ENCODE data around the gene AIFM3.
A peak's percentile ranks its signal among the peaks of the same experiment; 100 is the strongest.

AIFM3 gene

GRCh38 chr22:20977019-20977418 lies 10.0 kb downstream of the AIFM3 start:
- H3K4me3 Mint-ChIP-seq: no peak overlapping the region
- H3K4me1 Mint-ChIP-seq: peaks cover 36% of the 10 kb centered on the region

GRCh38 chr22:20977516-20978170 lies 10.6 kb downstream of the AIFM3 start:
- Mint-ChIP-seq H3K27me3 (ENCODE audit: low read depth, poor library complexity) (peaks cover 41% of the 10 kb centered on the region), H3K9me3 (peaks cover 9% of the 10 kb centered on the region), H3K4me3 (no peak overlapping the region), H3K36me3 (ENCODE audit: low read depth) (no peaks in the 10 kb centered on the region), H3K4me1 (peaks cover 33% of the 10 kb centered on the region), H3K27ac (no peak overlapping the region)
- TF ChIP-seq CTCF (IDR thresholded peaks at IDR 0.05): no peak
- DNase-seq: no peak

More at GRCh38 chr22:20977019-20977418, 10.0 kb downstream of the AIFM3 start:
- no peak for DNase-seq
- Mint-ChIP-seq H3K27ac (no peak overlapping the region), H3K27me3 (ENCODE audit: low read depth, poor library complexity) (peaks cover 41% of the 10 kb centered on the region), H3K36me3 (ENCODE audit: low read depth) (no peaks in the 10 kb centered on the region), H3K9me3 (peaks cover 9% of the 10 kb centered on the region)
- TF ChIP-seq CTCF (IDR thresholded peaks at IDR 0.05): no peak

- peaks cover 9% of the 10 kb centered on the region for H3K9me3 Mint-ChIP-seq
- no peak overlapping the region for H3K4me3 Mint-ChIP-seq
- no peaks in the 10 kb centered on the region for H3K36me3 Mint-ChIP-seq (ENCODE audit: low read depth)
- H3K27me3 Mint-ChIP-seq (ENCODE audit: low read depth, poor library complexity): peaks cover 41% of the 10 kb centered on the region
- no peak overlapping the region for H3K27ac Mint-ChIP-seq
- no peak for DNase-seq
- no peak for TF ChIP-seq CTCF (IDR thresholded peaks at IDR 0.05)
- H3K4me1 Mint-ChIP-seq: peaks cover 39% of the 10 kb centered on the region
These were observed 11.4 kb downstream of the AIFM3 start for GRCh38 chr22:20978419-20978818.

GRCh38 chr22:20979243-20979809 lies 12.3 kb downstream of the AIFM3 start:
- peaks cover 41% of the 10 kb centered on the region for H3K27me3 Mint-ChIP-seq (ENCODE audit: low read depth, poor library complexity)
- peaks cover 9% of the 10 kb centered on the region for H3K9me3 Mint-ChIP-seq
- H3K36me3 Mint-ChIP-seq (ENCODE audit: low read depth): peaks cover 7% of the 10 kb centered on the region
- H3K4me3 Mint-ChIP-seq: peak overlapping the region; percentile 74
- DNase-seq: peak; percentile 69
- H3K4me1 Mint-ChIP-seq: peaks cover 47% of the 10 kb centered on the region
- no peak for TF ChIP-seq CTCF (IDR thresholded peaks at IDR 0.05)
- H3K27ac Mint-ChIP-seq: no peak overlapping the region

GRCh38 chr22:20979940-20980453 lies 12.9 kb downstream of the AIFM3 start:
- Mint-ChIP-seq H3K27ac (no peak overlapping the region), H3K4me1 (peaks cover 47% of the 10 kb centered on the region), H3K9me3 (peaks cover 9% of the 10 kb centered on the region), H3K27me3 (ENCODE audit: low read depth, poor library complexity) (peaks cover 38% of the 10 kb centered on the region), H3K4me3 (peak overlapping the region; percentile 74), H3K36me3 (ENCODE audit: low read depth) (peaks cover 8% of the 10 kb centered on the region)
- no peak for TF ChIP-seq CTCF (IDR thresholded peaks at IDR 0.05)
- no peak for DNase-seq
